ENCODE measurements around the gene KLRF2.

Gene KLRF2

DNA sequence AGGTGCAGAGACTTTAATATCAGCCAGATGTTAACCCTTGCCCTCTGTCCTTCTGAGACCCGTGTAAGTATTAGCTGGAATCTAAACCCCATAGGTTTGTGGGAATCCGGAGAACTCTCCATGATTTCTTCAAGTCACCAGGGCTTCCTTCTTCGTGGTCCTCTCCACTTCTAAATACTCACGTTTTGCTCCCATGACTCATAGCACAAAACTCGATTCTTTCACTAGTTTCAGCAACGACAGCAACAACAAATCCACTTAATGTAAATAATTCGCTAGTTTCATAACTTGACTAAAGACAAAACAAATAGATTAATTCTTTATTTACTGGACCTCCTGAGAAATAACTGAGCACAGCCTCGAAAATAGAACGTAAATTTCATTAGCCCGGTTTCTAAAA, 55.3 kb downstream of the KLRF2 start:
- DNase-seq (ENCODE audit: low read depth) = no peak

DNA sequence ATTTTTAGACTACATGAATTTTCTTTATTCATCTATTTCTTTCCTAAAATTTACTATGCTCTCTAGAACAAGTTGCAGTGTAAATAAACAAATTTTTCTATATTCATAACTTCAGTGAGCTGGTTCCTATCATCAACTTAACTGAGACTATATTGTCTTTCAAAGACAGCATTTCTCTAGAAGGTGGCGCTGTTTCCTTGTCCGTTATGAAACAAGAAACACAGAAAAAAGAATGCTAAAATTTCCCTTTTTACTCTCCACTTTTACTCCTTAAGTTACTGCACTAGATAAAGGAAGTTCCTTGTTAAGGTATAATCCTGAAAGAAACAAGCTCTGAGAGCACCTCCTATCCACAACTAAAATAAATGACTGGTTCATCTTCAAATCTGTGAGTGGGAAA, 59.1 kb downstream of the KLRF2 start:
- no peak for DNase-seq (ENCODE audit: low read depth)

DNA sequence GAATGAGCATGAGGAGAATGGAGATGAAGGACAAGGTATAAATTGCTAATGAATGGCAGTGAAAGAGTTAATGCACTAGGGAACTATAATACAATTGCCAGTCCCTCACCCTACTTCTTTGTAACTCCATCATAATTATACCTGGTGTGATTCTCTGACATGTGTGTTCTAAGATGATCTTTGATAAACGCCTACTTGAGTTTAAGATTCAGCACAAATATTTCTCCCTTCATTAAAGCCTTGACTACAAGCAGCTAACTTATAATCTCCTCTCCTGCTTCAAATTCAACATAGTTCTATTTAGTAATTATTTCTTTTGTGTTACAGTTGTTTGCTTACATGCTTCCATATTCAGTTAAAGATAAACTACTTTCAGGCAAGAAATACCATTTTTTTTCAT, 60.5 kb downstream of the KLRF2 start:
- no peak for DNase-seq (ENCODE audit: low read depth)

DNA sequence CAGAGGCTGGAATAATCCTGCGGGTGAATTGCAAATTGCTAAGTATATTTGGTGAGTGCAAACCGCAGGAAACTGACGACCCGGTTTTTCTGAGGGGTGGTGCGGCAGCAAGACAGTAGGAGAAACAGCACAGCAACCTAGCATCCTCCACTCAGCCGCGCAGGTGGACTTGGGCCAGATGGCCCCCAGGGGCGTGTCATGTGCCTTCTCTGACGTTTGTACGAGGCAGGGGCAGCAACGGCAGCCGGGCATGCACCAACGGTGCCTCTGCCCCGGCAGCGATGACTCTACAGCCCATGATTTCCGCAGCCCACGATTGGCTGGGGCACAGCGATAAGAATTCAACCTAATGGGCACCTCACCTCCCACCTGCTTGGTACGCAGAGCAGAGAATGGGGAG, 62.0 kb downstream of the KLRF2 start:
- DNase-seq (ENCODE audit: low read depth) = no peak

DNA sequence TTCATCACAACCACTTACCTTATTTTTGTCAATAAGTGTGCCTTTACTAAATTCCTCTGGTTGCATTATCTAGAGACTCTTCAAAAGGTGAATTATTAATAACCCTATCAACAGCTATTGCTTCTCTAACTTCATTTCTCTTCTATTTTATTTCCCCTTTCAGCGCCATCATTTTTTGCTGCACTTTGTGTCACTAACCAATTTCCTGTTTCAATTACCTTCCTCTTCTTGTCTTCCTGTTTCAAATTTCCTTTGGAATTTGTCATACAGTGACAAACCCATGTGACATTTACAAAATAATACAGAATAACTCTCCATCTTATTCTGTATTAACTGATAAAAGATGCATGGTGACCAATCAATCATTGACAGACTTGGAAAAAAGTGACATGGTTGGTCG, 63.1 kb downstream of the KLRF2 start:
- no peak for DNase-seq (ENCODE audit: low read depth)

All from activated T-helper 1 cell treated with Interleukin-2 at 50 U/mL for 16 hours (primary cell).